HFFc6 (cell line): ENCODE data around the gene RPA3. TPM values are rescaled to one million over a fixed set of nuclear protein-coding genes. Genes with fewer than 3 reads are reported as not detected.

Experiments
- DNase-seq: peaks from one replicate; pipeline ENCODE4 v3.0.0-alpha.2; 2018
- H3K27ac Mint-ChIP-seq: 2 replicates; pipeline ENCODE4 v1.8.0; 2020; ENCODE audit warnings: mild to moderate bottlenecking, mixed read lengths
- H3K27me3 Mint-ChIP-seq: 2 replicates; pipeline ENCODE4 v1.8.0; 2021; ENCODE audit warnings: mild to moderate bottlenecking, moderate library complexity, mixed read lengths; ENCODE audit not compliant: insufficient read depth
- H3K36me3 Mint-ChIP-seq: 2 replicates; pipeline ENCODE4 v1.8.0; 2021; ENCODE audit warnings: low read depth, mixed read lengths
- H3K4me1 Mint-ChIP-seq: 2 replicates; pipeline ENCODE4 v1.8.0; 2020; ENCODE audit warnings: low read depth, mixed read lengths
- H3K4me3 Mint-ChIP-seq: 2 replicates; pipeline ENCODE4 v1.8.0; 2020; ENCODE audit warnings: mild to moderate bottlenecking, moderate library complexity, mixed read lengths
- H3K9me3 Mint-ChIP-seq: 2 replicates; pipeline ENCODE4 v1.8.0; 2020; ENCODE audit warnings: mild to moderate bottlenecking, mixed read lengths
- total RNA-seq, 6 experiments: library from RNA; stranded (reverse); fragmentation: NEBNext Ultra II Directional; extraction: Animal tissue kit (Norgen Biotek cat#: 25700); gene quantifications; 2 replicates in 1 of 6; 3 replicates in 5 of 6; pipeline ENCODE4 v1.2.3, GENCODE V29; 2021
- TF ChIP-seq, protein P1 (sequence below): fragments of 200-600 bp; sonication (generic); IDR thresholded peaks from 2 replicates; pipeline ENCODE4 v1.5.0; 2021; ENCODE audit warnings: antibody characterized with exemption, mild to moderate bottlenecking

Gene RPA3
- total RNA-seq, 6 experiments from 2014 or later, result 36.7 to 58.0 (median 51.1) TPM

DNA sequence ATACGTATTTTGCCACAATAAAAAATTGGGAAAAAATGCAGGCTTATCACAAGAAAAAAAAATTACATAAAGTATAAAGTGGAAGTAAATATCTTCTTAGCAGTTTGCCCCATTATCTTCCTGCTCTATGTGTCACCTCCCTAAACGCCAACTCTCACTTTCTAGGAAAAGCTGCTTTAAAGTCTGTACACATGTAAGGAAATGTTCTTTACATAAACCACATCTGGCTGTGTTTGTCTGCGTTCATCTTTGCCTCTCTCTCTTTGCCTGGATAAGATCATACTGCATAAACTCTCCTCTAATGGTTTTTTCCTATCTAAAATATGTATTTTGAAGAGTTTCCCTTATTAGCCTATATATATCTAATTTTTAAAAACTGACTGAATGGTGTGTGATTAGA lies 100.9 kb downstream of the RPA3 start:
- TF ChIP-seq, protein P1, sequence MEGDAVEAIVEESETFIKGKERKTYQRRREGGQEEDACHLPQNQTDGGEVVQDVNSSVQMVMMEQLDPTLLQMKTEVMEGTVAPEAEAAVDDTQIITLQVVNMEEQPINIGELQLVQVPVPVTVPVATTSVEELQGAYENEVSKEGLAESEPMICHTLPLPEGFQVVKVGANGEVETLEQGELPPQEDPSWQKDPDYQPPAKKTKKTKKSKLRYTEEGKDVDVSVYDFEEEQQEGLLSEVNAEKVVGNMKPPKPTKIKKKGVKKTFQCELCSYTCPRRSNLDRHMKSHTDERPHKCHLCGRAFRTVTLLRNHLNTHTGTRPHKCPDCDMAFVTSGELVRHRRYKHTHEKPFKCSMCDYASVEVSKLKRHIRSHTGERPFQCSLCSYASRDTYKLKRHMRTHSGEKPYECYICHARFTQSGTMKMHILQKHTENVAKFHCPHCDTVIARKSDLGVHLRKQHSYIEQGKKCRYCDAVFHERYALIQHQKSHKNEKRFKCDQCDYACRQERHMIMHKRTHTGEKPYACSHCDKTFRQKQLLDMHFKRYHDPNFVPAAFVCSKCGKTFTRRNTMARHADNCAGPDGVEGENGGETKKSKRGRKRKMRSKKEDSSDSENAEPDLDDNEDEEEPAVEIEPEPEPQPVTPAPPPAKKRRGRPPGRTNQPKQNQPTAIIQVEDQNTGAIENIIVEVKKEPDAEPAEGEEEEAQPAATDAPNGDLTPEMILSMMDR, result no peak
- Mint-ChIP-seq H3K27me3 (no peaks in the 10 kb centered on the region), H3K9me3 (no peaks in the 10 kb centered on the region), H3K4me3 (no peak overlapping the region), H3K27ac (no peak overlapping the region), H3K36me3 (no peaks in the 10 kb centered on the region), H3K4me1 (no peaks in the 10 kb centered on the region)
- DNase-seq, result no peak

DNA sequence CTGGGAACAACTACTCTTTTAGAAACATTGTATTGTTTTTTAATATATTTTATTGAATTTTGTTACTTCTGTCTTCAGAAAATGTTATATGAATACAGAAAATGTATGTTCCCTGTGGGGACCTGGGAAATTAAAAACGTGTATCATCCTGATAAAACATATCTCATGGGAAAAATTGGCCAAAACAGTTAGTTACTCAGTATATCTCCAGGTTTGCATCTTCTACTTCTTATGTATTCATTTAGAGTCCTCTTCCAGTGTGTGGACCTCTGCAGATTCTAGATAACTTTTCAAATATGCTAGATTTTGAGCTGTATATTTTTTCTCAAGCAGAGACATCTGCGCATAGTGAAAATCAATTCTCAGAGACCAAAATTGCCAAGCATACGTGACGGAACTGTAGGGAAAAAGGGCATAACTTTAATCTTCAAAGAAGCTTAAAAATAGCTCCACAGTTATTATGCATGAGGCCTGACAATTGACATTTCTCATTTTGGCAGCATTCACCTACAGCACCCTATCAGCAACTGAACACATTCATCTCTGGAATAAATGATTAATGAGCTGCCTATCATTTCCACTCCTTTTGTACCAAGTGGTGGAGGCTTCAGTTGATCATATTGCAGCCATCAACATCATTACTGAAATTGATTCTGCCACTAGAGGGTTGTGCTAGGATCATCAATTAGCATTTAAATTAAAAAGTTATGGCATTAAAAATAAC lies 104.2 kb downstream of the RPA3 start:
- Mint-ChIP-seq H3K4me1 (no peaks in the 10 kb centered on the region), H3K36me3 (no peaks in the 10 kb centered on the region), H3K9me3 (no peaks in the 10 kb centered on the region), H3K27me3 (no peaks in the 10 kb centered on the region), H3K4me3 (no peak overlapping the region), H3K27ac (no peak overlapping the region)
- no peak for DNase-seq
- TF ChIP-seq, protein P1, result no peak

DNA sequence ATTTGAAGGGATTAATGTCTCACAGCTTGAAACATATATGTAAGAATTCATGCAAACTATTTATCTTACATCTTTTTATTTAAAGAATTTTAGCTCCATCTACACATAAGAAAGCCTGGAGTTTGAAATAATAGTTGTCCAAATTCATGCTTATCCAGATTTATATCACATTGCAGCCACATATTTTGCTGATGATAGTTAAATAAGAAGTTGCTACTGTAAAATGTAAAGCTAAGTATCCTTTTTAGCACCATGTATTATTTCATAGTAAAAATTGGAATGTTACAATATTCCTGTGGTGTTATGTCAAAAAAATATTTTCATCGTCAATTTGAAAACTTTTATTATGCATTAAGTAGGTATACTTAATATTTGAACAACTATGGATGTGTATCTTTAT lies 105.2 kb downstream of the RPA3 start:
- no peaks in the 10 kb centered on the region for H3K9me3 Mint-ChIP-seq
- no peaks in the 10 kb centered on the region for H3K27me3 Mint-ChIP-seq
- H3K27ac Mint-ChIP-seq, result no peak overlapping the region
- H3K36me3 Mint-ChIP-seq, result no peaks in the 10 kb centered on the region
- no peaks in the 10 kb centered on the region for H3K4me1 Mint-ChIP-seq
- TF ChIP-seq, protein P1, result no peak
- no peak for DNase-seq
- H3K4me3 Mint-ChIP-seq, result no peak overlapping the region

DNA sequence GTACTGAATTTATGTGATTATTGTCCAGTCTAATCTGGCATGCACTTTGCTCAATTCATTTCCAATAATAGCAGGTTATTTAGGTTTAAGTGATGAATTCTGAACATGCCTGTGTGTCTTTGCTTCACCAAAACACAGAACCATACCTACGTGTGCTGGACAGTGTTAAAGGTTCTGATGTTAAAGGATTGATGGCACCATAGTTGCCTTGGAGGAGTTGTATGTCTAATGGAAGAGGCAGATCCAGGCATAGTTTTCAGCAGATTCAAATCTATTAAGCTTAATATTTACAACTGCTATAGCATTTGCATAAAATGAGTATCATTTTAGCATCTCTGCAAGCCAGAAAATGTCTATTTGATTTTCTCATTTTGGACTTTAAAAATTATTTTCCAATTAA lies 105.9 kb downstream of the RPA3 start:
- H3K36me3 Mint-ChIP-seq, result peaks cover 5% of the 10 kb centered on the region
- H3K4me3 Mint-ChIP-seq, result no peak overlapping the region
- H3K27ac Mint-ChIP-seq, result no peak overlapping the region
- no peak for DNase-seq
- no peaks in the 10 kb centered on the region for H3K27me3 Mint-ChIP-seq
- no peaks in the 10 kb centered on the region for H3K9me3 Mint-ChIP-seq
- TF ChIP-seq, protein P1, result no peak
- no peaks in the 10 kb centered on the region for H3K4me1 Mint-ChIP-seq

DNA sequence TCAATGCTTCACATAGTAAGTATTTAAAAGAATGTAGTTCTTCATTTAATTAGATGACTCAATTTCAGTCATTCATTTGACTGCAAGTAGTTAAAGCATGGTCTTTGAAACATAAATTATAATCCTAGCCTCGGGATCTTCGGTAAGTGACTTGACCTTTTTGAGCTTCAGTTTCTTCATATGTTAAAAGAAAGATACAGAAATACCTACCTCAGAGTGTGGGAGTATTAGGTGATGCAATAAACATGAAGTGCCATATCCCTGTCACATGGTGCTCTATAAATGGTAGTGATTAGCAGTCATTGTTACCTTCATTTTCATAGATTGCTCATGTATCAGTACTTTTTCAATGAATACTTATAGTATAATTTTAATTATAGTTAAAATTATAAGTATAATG lies 109.1 kb downstream of the RPA3 start:
- TF ChIP-seq, protein P1, result no peak
- no peaks in the 10 kb centered on the region for H3K27me3 Mint-ChIP-seq
- H3K9me3 Mint-ChIP-seq, result no peaks in the 10 kb centered on the region
- peaks cover 12% of the 10 kb centered on the region for H3K36me3 Mint-ChIP-seq
- no peak overlapping the region for H3K27ac Mint-ChIP-seq
- no peak overlapping the region for H3K4me3 Mint-ChIP-seq
- no peaks in the 10 kb centered on the region for H3K4me1 Mint-ChIP-seq
- DNase-seq, result no peak

DNA sequence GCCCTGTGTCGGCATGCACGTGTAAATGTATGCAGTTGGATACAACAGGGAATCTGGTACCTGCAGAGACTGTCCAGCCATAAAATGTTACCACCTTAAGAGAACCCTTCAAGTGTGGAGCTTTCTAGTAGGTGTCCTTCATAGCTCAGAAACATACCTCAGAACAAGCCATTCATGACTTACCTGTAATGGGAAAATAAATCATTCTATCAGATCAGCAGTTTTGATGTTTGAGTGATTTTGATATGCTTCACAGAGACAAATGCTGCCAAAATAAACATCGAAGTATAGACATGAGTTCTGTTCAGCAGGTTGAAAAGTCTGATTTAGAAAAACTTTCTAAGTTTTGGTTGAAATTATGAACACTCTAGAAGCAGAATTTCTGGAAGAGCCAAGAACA lies 111.4 kb downstream of the RPA3 start:
- H3K36me3 Mint-ChIP-seq, result peaks cover 12% of the 10 kb centered on the region
- H3K27me3 Mint-ChIP-seq, result no peaks in the 10 kb centered on the region
- TF ChIP-seq, protein P1, result no peak
- DNase-seq, result no peak
- no peak overlapping the region for H3K4me3 Mint-ChIP-seq
- no peaks in the 10 kb centered on the region for H3K4me1 Mint-ChIP-seq
- H3K27ac Mint-ChIP-seq, result no peak overlapping the region
- H3K9me3 Mint-ChIP-seq, result no peaks in the 10 kb centered on the region
